ENCODE results near the gene RAB22A.

The RAB22A gene

DNA sequence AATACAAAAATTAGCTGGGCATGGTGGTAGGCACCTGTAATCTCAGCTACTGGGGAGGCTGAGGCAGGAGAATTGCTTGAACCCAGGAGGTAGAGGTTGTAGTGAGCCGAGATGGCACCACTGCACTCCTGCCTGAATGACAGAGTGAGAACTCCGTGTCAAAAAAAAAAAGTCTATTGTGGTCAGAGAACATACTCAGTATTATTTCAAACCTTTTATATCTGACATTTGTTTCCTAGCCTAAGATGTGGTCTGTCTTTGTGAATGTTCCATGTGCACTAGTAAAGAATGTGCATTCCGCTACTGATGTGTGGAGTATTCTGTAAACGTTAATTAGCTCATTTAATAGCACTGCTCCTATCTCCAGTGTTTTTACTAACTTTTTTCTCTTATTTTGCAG is 11.7 kb downstream of the RAB22A start:
- H3K9ac ChIP-seq (ENCODE audit: low read depth in 1 of 2, low read length in 2 of 2), result no peak overlapping the region
- no peak overlapping the region for H3K27ac ChIP-seq (ENCODE audit: low read depth, low read length)
- H3K27me3 ChIP-seq (ENCODE audit: control insufficient read depth in 1 of 2, insufficient read depth in 2 of 2, low read length in 2 of 2), result no peaks in the 10 kb centered on the region
- H3K4me1 ChIP-seq (ENCODE audit: control insufficient read depth in 1 of 2, insufficient read depth in 2 of 2, low read length in 2 of 2), result peaks cover 0 to 5% of the 10 kb centered on the region in 2 donors
- H3K9me3 ChIP-seq (ENCODE audit: control insufficient read depth in 1 of 2, low read length in 2 of 2), result no peaks in the 10 kb centered on the region
- H3K36me3 ChIP-seq (ENCODE audit: control insufficient read depth in 1 of 2, insufficient read depth in 2 of 2, low read length in 2 of 2), result peaks cover 10 to 11% of the 10 kb centered on the region in 2 donors
- H3K4me3 ChIP-seq (ENCODE audit: low read depth in 1 of 2, low read length in 2 of 2), result no peak overlapping the region

DNA sequence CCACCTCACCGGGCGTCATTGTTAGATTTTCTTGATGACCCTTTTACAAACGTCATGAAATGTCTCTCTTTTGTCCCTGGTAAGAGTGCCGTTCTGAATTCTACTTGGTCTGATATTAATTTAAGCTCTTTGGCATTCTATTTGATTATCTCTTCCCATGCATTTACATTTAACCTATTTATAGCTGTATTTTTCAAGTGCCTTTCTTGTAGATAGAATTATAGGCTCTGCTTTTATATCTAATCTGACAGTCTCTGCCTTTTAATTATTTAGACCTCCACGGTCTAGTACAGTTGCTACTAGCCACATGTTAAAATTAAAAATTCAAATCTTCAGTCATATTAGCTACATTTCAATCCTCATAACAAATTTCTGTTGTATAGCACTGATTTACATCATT is 12.6 kb downstream of the RAB22A start:
- Histone ChIP-seq H3K27me3 (ENCODE audit: control insufficient read depth in 1 of 2, insufficient read depth in 2 of 2, low read length in 2 of 2) (no peaks in the 10 kb centered on the region), H3K4me3 (ENCODE audit: low read depth in 1 of 2, low read length in 2 of 2) (no peak overlapping the region), H3K36me3 (ENCODE audit: control insufficient read depth in 1 of 2, insufficient read depth in 2 of 2, low read length in 2 of 2) (peaks cover 4% of the 10 kb centered on the region in 2 donors)

DNA sequence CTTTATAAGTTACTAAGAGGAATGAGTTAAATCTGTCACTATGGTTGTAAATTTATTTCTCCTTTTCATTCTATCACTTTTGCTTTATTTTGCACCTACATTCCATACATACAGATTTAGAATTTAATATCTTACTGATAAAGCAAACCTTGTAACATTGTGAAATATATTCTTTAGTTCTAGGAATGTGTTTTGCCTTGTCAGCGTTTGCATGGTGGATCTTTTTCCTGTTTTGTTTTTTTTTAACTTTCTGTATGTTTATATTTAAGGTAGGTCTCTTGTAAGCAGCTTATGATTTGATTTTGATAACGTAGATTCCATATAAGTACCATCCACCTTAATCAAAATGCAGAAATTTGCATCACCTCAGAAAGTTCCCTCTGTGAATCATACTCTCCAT is 16.4 kb downstream of the RAB22A start:
- no peak overlapping the region for H3K9ac ChIP-seq (ENCODE audit: low read depth in 1 of 2, low read length in 2 of 2)
- no peak overlapping the region for H3K4me3 ChIP-seq (ENCODE audit: low read depth in 1 of 2, low read length in 2 of 2)
- no peak overlapping the region for H3K27ac ChIP-seq (ENCODE audit: low read depth, low read length)
- H3K27me3 ChIP-seq (ENCODE audit: control insufficient read depth in 1 of 2, insufficient read depth in 2 of 2, low read length in 2 of 2), result no peaks in the 10 kb centered on the region
- H3K4me1 ChIP-seq (ENCODE audit: control insufficient read depth in 1 of 2, insufficient read depth in 2 of 2, low read length in 2 of 2), result peaks cover 0 to 9% of the 10 kb centered on the region in 2 donors
- H3K36me3 ChIP-seq (ENCODE audit: control insufficient read depth in 1 of 2, insufficient read depth in 2 of 2, low read length in 2 of 2), result no peaks in the 10 kb centered on the region
- no peaks in the 10 kb centered on the region for H3K9me3 ChIP-seq (ENCODE audit: control insufficient read depth in 1 of 2, low read length in 2 of 2)

More for the DNA sequence above, 12.6 kb downstream of the RAB22A start:
- H3K9me3 ChIP-seq (ENCODE audit: control insufficient read depth in 1 of 2, low read length in 2 of 2), result no peaks in the 10 kb centered on the region
- peaks cover 0 to 6% of the 10 kb centered on the region in 2 donors for H3K4me1 ChIP-seq (ENCODE audit: control insufficient read depth in 1 of 2, insufficient read depth in 2 of 2, low read length in 2 of 2)
- no peak overlapping the region for H3K27ac ChIP-seq (ENCODE audit: low read depth, low read length)
- no peak overlapping the region for H3K9ac ChIP-seq (ENCODE audit: low read depth in 1 of 2, low read length in 2 of 2)

DNA sequence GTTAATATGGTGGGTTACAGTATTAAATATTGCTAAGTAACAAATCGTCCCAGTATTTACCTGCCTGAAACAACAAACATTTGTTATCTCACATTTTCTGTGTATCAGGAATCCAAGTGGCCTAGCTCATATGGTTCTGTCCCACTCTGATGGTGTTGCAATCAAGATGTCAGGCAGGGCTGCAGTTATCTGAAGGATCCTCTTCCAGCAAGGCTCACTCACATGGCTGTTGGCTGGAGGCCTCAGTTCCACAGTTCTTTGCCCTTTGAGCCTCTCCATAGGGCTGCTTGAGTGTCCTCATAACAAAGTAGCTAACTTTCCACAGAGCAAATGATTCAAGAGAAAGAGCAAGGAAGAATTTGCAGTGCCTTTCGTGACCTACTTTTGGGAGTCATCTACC is 17.7 kb downstream of the RAB22A start:
- H3K27ac ChIP-seq (ENCODE audit: low read depth, low read length), result no peak overlapping the region
- peaks cover 0 to 9% of the 10 kb centered on the region in 2 donors for H3K4me1 ChIP-seq (ENCODE audit: control insufficient read depth in 1 of 2, insufficient read depth in 2 of 2, low read length in 2 of 2)
- H3K27me3 ChIP-seq (ENCODE audit: control insufficient read depth in 1 of 2, insufficient read depth in 2 of 2, low read length in 2 of 2), result no peaks in the 10 kb centered on the region
- H3K9ac ChIP-seq (ENCODE audit: low read depth in 1 of 2, low read length in 2 of 2), result no peak overlapping the region
- H3K36me3 ChIP-seq (ENCODE audit: control insufficient read depth in 1 of 2, insufficient read depth in 2 of 2, low read length in 2 of 2), result peaks cover 0 to 7% of the 10 kb centered on the region in 2 donors
- no peak overlapping the region for H3K4me3 ChIP-seq (ENCODE audit: low read depth in 1 of 2, low read length in 2 of 2)
- H3K9me3 ChIP-seq (ENCODE audit: control insufficient read depth in 1 of 2, low read length in 2 of 2), result no peaks in the 10 kb centered on the region

DNA sequence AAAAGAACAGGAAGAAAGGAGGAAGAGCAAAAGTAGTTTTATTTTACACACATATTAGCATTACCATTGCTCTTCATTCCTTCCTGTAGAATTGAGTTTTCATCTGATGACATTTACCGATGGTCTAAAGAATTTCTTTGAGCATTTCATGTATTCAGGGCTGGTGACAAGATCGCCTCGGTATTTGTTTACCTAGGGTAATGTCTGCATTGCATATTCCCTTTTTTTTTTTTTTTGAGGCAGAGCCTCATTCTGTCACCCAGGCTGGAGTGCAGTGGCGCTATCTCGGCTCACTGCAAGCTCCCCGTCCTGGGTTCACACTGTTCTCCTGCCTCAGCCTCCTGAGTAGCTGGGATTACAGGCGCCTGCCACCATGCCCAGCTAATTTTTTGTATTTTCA is 19.3 kb downstream of the RAB22A start:
- Histone ChIP-seq H3K4me1 (ENCODE audit: control insufficient read depth in 1 of 2, insufficient read depth in 2 of 2, low read length in 2 of 2) (peaks cover 0 to 9% of the 10 kb centered on the region in 2 donors), H3K9me3 (ENCODE audit: control insufficient read depth in 1 of 2, low read length in 2 of 2) (no peaks in the 10 kb centered on the region), H3K9ac (ENCODE audit: low read depth in 1 of 2, low read length in 2 of 2) (no peak overlapping the region), H3K36me3 (ENCODE audit: control insufficient read depth in 1 of 2, insufficient read depth in 2 of 2, low read length in 2 of 2) (peaks cover 0 to 7% of the 10 kb centered on the region in 2 donors), H3K27ac (ENCODE audit: low read depth, low read length) (no peak overlapping the region), H3K4me3 (ENCODE audit: low read depth in 1 of 2, low read length in 2 of 2) (no peak overlapping the region), H3K27me3 (ENCODE audit: control insufficient read depth in 1 of 2, insufficient read depth in 2 of 2, low read length in 2 of 2) (no peaks in the 10 kb centered on the region)

DNA sequence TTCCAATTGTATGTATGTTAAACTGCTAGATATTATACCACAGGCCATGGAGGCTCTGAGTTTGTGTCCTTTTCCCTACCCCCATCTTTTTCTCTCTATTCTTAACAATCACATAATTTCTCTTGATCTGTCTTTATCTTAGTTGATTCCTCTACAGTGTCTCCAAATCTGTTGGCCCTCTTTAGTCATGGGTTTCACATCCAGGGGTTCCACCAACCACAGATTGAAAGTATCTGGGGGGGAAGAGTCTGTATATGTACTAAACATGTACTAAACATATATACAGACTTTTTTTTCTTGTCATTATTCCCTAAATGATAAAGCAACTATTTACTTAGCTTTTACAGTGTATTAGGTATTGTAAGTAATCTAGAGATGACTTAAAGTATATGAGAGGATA is 20.2 kb downstream of the RAB22A start:
- H3K4me3 ChIP-seq (ENCODE audit: low read depth in 1 of 2, low read length in 2 of 2), result no peak overlapping the region
- H3K9ac ChIP-seq (ENCODE audit: low read depth in 1 of 2, low read length in 2 of 2), result no peak overlapping the region
- H3K9me3 ChIP-seq (ENCODE audit: control insufficient read depth in 1 of 2, low read length in 2 of 2), result no peaks in the 10 kb centered on the region
- no peaks in the 10 kb centered on the region for H3K27me3 ChIP-seq (ENCODE audit: control insufficient read depth in 1 of 2, insufficient read depth in 2 of 2, low read length in 2 of 2)
- peaks cover 0 to 9% of the 10 kb centered on the region in 2 donors for H3K4me1 ChIP-seq (ENCODE audit: control insufficient read depth in 1 of 2, insufficient read depth in 2 of 2, low read length in 2 of 2)
- no peak overlapping the region for H3K27ac ChIP-seq (ENCODE audit: low read depth, low read length)
- peaks cover 0 to 7% of the 10 kb centered on the region in 2 donors for H3K36me3 ChIP-seq (ENCODE audit: control insufficient read depth in 1 of 2, insufficient read depth in 2 of 2, low read length in 2 of 2)

DNA sequence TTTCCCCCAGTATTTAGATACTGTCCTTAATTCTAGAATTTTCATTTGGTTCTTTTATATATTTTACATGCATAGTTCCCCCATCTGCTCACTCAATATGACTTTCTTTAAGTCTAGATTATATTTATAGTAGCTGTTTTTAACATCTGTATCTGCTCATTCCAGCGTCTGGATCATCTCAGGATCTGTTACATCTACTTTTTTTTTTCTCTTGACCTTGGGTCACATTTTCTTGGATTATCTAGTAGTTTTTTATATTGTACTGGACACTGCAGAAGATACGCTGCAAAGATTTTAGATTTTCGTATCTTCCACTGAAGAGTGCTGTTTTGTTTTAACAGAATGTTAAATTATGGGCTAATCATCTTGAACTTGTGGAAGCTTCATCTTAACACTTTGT is 20.7 kb downstream of the RAB22A start:
- Histone ChIP-seq H3K4me1 (ENCODE audit: control insufficient read depth in 1 of 2, insufficient read depth in 2 of 2, low read length in 2 of 2) (peaks cover 0 to 9% of the 10 kb centered on the region in 2 donors), H3K27ac (ENCODE audit: low read depth, low read length) (no peak overlapping the region)

DNA sequence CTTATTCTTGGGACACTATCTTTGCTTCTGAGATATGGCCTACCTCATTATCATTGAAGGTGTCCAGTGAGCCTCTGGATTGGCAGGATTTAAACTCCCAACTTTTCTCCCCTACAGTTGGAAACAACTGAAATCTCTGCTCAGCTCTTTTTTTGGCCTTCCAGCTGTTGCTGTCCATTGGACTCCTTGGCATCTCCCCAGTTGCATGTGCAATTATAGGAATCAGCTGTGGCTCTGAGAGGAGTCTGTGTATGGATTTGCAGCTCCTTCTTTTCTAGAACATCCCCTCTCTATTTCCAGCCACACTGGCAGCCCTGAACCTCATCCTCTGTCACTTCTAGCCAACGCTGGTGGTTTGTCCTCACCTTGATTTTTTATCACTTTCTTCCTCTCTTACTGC is 21.2 kb downstream of the RAB22A start:
- Histone ChIP-seq H3K9ac (ENCODE audit: low read depth in 1 of 2, low read length in 2 of 2) (no peak overlapping the region), H3K27me3 (ENCODE audit: control insufficient read depth in 1 of 2, insufficient read depth in 2 of 2, low read length in 2 of 2) (no peaks in the 10 kb centered on the region), H3K27ac (ENCODE audit: low read depth, low read length) (no peak overlapping the region), H3K9me3 (ENCODE audit: control insufficient read depth in 1 of 2, low read length in 2 of 2) (no peaks in the 10 kb centered on the region), H3K4me1 (ENCODE audit: control insufficient read depth in 1 of 2, insufficient read depth in 2 of 2, low read length in 2 of 2) (peaks cover 0 to 6% of the 10 kb centered on the region in 2 donors), H3K36me3 (ENCODE audit: control insufficient read depth in 1 of 2, insufficient read depth in 2 of 2, low read length in 2 of 2) (peaks cover 0 to 7% of the 10 kb centered on the region in 2 donors), H3K4me3 (ENCODE audit: low read depth in 1 of 2, low read length in 2 of 2) (no peak overlapping the region)

More for the DNA sequence above, 20.7 kb downstream of the RAB22A start:
- Histone ChIP-seq H3K9ac (ENCODE audit: low read depth in 1 of 2, low read length in 2 of 2) (no peak overlapping the region), H3K27me3 (ENCODE audit: control insufficient read depth in 1 of 2, insufficient read depth in 2 of 2, low read length in 2 of 2) (no peaks in the 10 kb centered on the region), H3K4me3 (ENCODE audit: low read depth in 1 of 2, low read length in 2 of 2) (no peak overlapping the region), H3K9me3 (ENCODE audit: control insufficient read depth in 1 of 2, low read length in 2 of 2) (no peaks in the 10 kb centered on the region), H3K36me3 (ENCODE audit: control insufficient read depth in 1 of 2, insufficient read depth in 2 of 2, low read length in 2 of 2) (peaks cover 0 to 7% of the 10 kb centered on the region in 2 donors)

DNA sequence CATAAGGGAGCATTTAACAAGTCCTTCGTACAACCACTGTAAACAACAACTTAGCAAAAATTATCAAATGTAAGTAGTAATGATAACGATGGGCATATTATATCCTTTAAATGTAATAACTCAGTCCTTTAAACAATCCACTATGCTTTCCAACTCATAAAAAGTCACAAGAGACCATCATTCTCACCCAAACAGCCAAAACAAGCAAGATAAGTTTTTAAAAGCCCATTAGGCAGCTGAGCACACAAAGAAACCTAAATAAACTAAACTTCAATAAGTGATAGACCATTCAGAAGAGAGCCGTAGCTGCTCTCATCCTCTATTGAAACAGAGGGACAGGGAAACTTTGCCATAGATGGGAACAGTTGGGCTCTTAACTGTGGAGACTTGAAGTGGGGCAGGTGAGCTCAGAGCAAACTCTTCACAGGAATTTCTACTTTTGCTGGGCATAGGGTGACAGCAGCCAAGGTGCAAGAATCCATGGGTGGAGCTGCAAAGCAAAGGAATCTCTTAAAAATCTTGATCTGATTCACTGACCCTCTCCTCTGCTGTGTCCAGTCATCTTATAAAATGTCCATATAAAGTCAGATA is 22.5 kb downstream of the RAB22A start:
- Histone ChIP-seq H3K4me3 (ENCODE audit: low read depth in 1 of 2, low read length in 2 of 2) (no peak overlapping the region), H3K36me3 (ENCODE audit: control insufficient read depth in 1 of 2, insufficient read depth in 2 of 2, low read length in 2 of 2) (peaks cover 0 to 7% of the 10 kb centered on the region in 2 donors), H3K9ac (ENCODE audit: low read depth in 1 of 2, low read length in 2 of 2) (no peak overlapping the region), H3K27me3 (ENCODE audit: control insufficient read depth in 1 of 2, insufficient read depth in 2 of 2, low read length in 2 of 2) (no peaks in the 10 kb centered on the region), H3K27ac (ENCODE audit: low read depth, low read length) (no peak overlapping the region), H3K4me1 (ENCODE audit: control insufficient read depth in 1 of 2, insufficient read depth in 2 of 2, low read length in 2 of 2) (peaks cover 0 to 3% of the 10 kb centered on the region in 2 donors), H3K9me3 (ENCODE audit: control insufficient read depth in 1 of 2, low read length in 2 of 2) (no peaks in the 10 kb centered on the region)

DNA sequence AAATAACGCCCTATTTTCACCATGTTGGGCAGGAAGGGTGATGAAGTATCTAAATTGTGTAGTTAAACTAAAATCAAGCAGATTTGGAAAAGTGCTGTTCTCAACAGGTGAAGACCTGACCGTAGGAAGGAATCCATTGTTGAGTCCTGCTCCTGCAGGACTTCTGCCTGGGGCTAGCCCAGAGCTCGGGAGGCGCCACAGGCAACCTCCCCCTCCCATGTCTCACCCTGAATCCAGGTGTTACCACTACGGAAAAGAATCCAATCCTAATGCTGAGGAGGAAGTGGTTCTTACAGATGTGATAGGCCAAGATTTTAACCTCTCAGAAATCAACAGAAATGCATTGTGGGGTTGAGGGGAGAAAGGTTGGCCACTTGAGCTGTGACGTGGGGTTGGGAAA is 30.2 kb downstream of the RAB22A start:
- no peaks in the 10 kb centered on the region for H3K9me3 ChIP-seq (ENCODE audit: control insufficient read depth in 1 of 2, low read length in 2 of 2)
- H3K9ac ChIP-seq (ENCODE audit: low read depth in 1 of 2, low read length in 2 of 2), result no peak overlapping the region
- no peaks in the 10 kb centered on the region for H3K27me3 ChIP-seq (ENCODE audit: control insufficient read depth in 1 of 2, insufficient read depth in 2 of 2, low read length in 2 of 2)
- H3K36me3 ChIP-seq (ENCODE audit: control insufficient read depth in 1 of 2, insufficient read depth in 2 of 2, low read length in 2 of 2), result peaks cover 7 to 11% of the 10 kb centered on the region in 2 donors
- H3K4me3 ChIP-seq (ENCODE audit: low read depth in 1 of 2, low read length in 2 of 2), result no peak overlapping the region
- H3K27ac ChIP-seq (ENCODE audit: low read depth, low read length), result no peak overlapping the region
- no peaks in the 10 kb centered on the region for H3K4me1 ChIP-seq (ENCODE audit: control insufficient read depth in 1 of 2, insufficient read depth in 2 of 2, low read length in 2 of 2)

Data from duodenal mucosa (tissue), 2 donors.